Loucy (cell line): ENCODE data around the gene PSME4.

Experiments
- H2AFZ ChIP-seq: fragments of 200-600 bp; sonication (generic); 2 replicates; pipeline ENCODE4 v1.6.0; 2016; ENCODE audit warnings: antibody characterized with exemption, mild to moderate bottlenecking, low read length, moderate library complexity
- H3F3A ChIP-seq: fragments of 200-600 bp; 2 replicates; pipeline ENCODE4 v1.6.0; 2016; ENCODE audit warnings: antibody characterized with exemption, low read depth, mild to moderate bottlenecking
- H3K27me3 ChIP-seq: fragments of 200-600 bp; sonication (generic); 2 replicates; pipeline ENCODE4 v1.6.1; 2014; ENCODE audit warnings: low read length, mild to moderate bottlenecking; ENCODE audit not compliant: insufficient read depth, poor library complexity, severe bottlenecking
- H3K36me3 ChIP-seq: fragments of 200-600 bp; sonication (generic); 2 replicates; pipeline ENCODE4 v1.6.1; 2016; ENCODE audit warnings: low read length; ENCODE audit not compliant: insufficient read depth
- H3K4me1 ChIP-seq: fragments of 200-600 bp; sonication (generic); 2 replicates; pipeline ENCODE4 v1.5.1; 2014; ENCODE audit warnings: low read length, mild to moderate bottlenecking; ENCODE audit not compliant: insufficient read depth, poor library complexity, severe bottlenecking
- H3K4me2 ChIP-seq: fragments of 200-600 bp; sonication (generic); 2 replicates; pipeline ENCODE4 v1.6.0; 2014; ENCODE audit warnings: antibody characterized with exemption, low read length, low read depth, mild to moderate bottlenecking; ENCODE audit not compliant: poor library complexity, severe bottlenecking
- H3K4me3 ChIP-seq: fragments of 200-600 bp; sonication (generic); 2 replicates; pipeline ENCODE4 v1.5.1; 2014; ENCODE audit warnings: low read length, mild to moderate bottlenecking, mixed read lengths; ENCODE audit not compliant: poor library complexity, severe bottlenecking
- H3K79me2 ChIP-seq: fragments of 200-600 bp; sonication (generic); 2 replicates; pipeline ENCODE4 v1.6.1; 2014; ENCODE audit warnings: low read length; ENCODE audit not compliant: insufficient read depth
- H3K9ac ChIP-seq: fragments of 200-600 bp; sonication (generic); 2 replicates; pipeline ENCODE4 v1.6.0; 2014; ENCODE audit warnings: mild to moderate bottlenecking, low read depth, low read length, moderate library complexity; ENCODE audit not compliant: poor library complexity, severe bottlenecking
- H3K9me2 ChIP-seq: fragments of 200-600 bp; sonication (generic); replicated peaks from 2 replicates; pipeline ENCODE4 v1.6.1; 2016; ENCODE audit warnings: low read depth, low read length, mixed read lengths
- H3K9me3 ChIP-seq: fragments of 200-600 bp; sonication (generic); 2 replicates; pipeline ENCODE4 v1.6.1; 2014; ENCODE audit warnings: mild to moderate bottlenecking, antibody characterized with exemption, low read length, low read depth; ENCODE audit not compliant: insufficient read depth
- H4K20me1 ChIP-seq: fragments of 200-600 bp; sonication (generic); 2 replicates; pipeline ENCODE4 v1.6.0; 2014; ENCODE audit warnings: antibody characterized with exemption, low read length, mild to moderate bottlenecking; ENCODE audit not compliant: insufficient read depth, poor library complexity, severe bottlenecking
- CTCF ChIP-seq: fragments of 200-600 bp; sonication (generic); conservative IDR thresholded peaks from 2 replicates; pipeline ENCODE4 v1.5.1; 2014; ENCODE audit warnings: mild to moderate bottlenecking, antibody characterized with exemption, low read length
- EZH2phosphoT487 ChIP-seq: fragments of 200-600 bp; IDR thresholded peaks from 2 replicates; pipeline ENCODE4 v1.6.1; 2018; ENCODE audit warnings: antibody characterized with exemption, mild to moderate bottlenecking, moderate library complexity, borderline replicate concordance

The PSME4 gene

GRCh38 chr2:53949457-53949856, 21.3 kb downstream of the PSME4 start:
- H3F3A ChIP-seq = peaks cover 3% of the 10 kb centered on the region; the same call in 1 of the 2 replicates
- peaks cover 22% of the 10 kb centered on the region for H4K20me1 ChIP-seq
- H3K27me3 ChIP-seq = no peaks in the 10 kb centered on the region
- H3K9ac ChIP-seq = no peak overlapping the region
- H3K4me2 ChIP-seq = no peak overlapping the region
- H3K9me3 ChIP-seq = no peaks in the 10 kb centered on the region
- H3K79me2 ChIP-seq = peaks cover 62% of the 10 kb centered on the region
- H2AFZ ChIP-seq = no peak overlapping the region
- TF ChIP-seq EZH2phosphoT487 (no peak), CTCF (no peak)
- H3K4me1 ChIP-seq = peaks cover 12% of the 10 kb centered on the region
- no peaks in the 10 kb centered on the region for H3K9me2 ChIP-seq
- peaks cover 31% of the 10 kb centered on the region; the same call in 1 of the 2 replicates for H3K36me3 ChIP-seq
- no peak overlapping the region for H3K4me3 ChIP-seq

- no peak overlapping the region for H3K4me2 ChIP-seq
- no peak overlapping the region for H3K9ac ChIP-seq
- no peaks in the 10 kb centered on the region for H3K9me3 ChIP-seq
- H3F3A ChIP-seq = peaks cover 3% of the 10 kb centered on the region; the same call in 1 of the 2 replicates
- peaks cover 28% of the 10 kb centered on the region for H3K79me2 ChIP-seq
- H3K9me2 ChIP-seq = no peaks in the 10 kb centered on the region
- peaks cover 52% of the 10 kb centered on the region; the same call in 1 of the 2 replicates for H3K36me3 ChIP-seq
- no peak overlapping the region for H3K4me3 ChIP-seq
- no peaks in the 10 kb centered on the region for H3K27me3 ChIP-seq
- H2AFZ ChIP-seq = no peak overlapping the region
- TF ChIP-seq EZH2phosphoT487 = no peak
- TF ChIP-seq CTCF = no peak
- H3K4me1 ChIP-seq = peaks cover 12% of the 10 kb centered on the region
- H4K20me1 ChIP-seq = peaks cover 10% of the 10 kb centered on the region
These were observed 25.3 kb downstream of the PSME4 start for GRCh38 chr2:53945538-53945937.

GRCh38 chr2:53944542-53944941, 26.3 kb downstream of the PSME4 start:
- Histone ChIP-seq H3K9me2 (no peaks in the 10 kb centered on the region), H3K9ac (no peak overlapping the region), H4K20me1 (peaks cover 10% of the 10 kb centered on the region), H3F3A (peaks cover 3% of the 10 kb centered on the region; the same call in 1 of the 2 replicates), H3K36me3 (peaks cover 60% of the 10 kb centered on the region; the same call in 1 of the 2 replicates), H3K79me2 (peaks cover 18% of the 10 kb centered on the region; the same call in 1 of the 2 replicates), H3K4me1 (peaks cover 8% of the 10 kb centered on the region), H2AFZ (no peak overlapping the region), H3K4me3 (no peak overlapping the region), H3K4me2 (no peak overlapping the region), H3K27me3 (no peaks in the 10 kb centered on the region), H3K9me3 (no peaks in the 10 kb centered on the region)
- TF ChIP-seq EZH2phosphoT487 (no peak), CTCF (no peak)
